ENCODE measurements around the gene KRTAP10-8. TPM values are rescaled to one million over a fixed set of nuclear protein-coding genes. Genes with fewer than 3 reads are reported as not detected.

KRTAP10-8 gene, protein sequence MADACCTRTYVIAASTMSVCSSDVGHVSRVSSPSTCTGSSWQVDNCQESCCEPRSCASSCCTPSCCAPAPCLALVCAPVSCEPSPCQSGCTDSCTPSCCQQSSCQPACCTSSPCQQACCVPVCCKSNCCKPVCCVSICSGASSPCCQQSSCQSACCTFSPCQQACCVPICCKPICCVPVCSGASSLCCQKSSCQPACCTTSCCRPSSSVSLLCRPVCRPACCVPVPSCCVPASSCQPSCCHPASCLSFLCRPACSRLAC
- not detected in 5 replicates for total RNA-seq (2022; extraction: Qiagen RNA extraction)

DNA sequence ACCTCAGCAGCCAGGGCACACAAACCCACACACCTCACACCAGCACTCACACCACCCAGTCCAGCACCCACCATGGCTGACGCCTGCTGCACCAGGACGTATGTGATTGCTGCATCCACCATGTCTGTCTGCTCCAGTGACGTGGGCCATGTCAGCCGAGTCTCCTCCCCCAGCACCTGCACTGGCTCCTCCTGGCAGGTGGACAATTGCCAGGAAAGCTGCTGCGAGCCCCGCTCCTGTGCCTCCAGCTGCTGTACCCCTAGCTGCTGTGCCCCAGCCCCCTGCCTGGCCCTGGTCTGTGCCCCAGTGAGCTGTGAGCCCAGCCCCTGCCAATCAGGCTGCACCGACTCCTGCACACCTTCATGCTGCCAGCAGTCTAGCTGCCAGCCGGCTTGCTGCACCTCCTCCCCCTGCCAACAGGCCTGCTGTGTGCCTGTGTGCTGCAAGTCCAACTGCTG is at the start of gene KRTAP10-8:
KRTAP10-8 (plus strand) TSS at position 51 of the 458 bp plus-strand sequence; CDS start at position 73, 22 bp downstream.

DNA sequence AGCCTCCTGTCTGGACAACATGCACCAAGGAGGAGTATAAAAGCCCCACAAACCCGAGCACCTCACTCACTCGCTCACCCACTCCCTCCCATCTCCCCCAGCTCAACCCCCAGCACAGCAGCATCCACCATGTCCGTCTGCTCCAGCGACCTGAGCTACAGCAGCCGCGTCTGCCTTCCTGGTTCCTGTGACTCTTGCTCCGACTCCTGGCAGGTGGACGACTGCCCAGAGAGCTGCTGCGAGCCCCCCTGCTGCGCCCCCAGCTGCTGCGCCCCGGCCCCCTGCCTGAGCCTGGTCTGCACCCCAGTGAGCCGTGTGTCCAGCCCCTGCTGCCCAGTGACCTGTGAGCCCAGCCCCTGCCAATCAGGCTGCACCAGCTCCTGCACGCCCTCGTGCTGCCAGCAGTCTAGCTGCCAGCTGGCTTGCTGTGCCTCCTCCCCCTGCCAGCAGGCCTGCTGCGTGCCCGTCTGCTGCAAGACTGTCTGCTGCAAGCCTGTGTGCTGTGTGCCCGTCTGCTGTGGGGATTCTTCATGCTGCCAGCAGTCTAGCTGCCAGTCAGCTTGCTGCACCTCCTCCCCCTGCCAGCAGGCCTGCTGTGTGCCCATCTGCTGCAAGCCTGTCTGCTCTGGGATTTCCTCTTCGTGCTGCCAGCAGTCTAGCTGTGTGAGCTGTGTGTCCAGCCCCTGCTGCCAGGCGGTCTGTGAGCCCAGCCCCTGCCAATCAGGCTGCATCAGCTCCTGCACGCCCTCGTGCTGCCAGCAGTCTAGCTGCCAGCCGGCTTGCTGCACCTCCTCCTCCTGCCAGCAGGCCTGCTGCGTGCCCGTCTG is 38.0 kb upstream of the KRTAP10-8 start, which contains the start of gene KRTAP10-4:
KRTAP10-4 (plus strand) TSS at position 100 of the 827 bp plus-strand sequence; CDS start at position 130, 30 bp downstream.

DNA sequence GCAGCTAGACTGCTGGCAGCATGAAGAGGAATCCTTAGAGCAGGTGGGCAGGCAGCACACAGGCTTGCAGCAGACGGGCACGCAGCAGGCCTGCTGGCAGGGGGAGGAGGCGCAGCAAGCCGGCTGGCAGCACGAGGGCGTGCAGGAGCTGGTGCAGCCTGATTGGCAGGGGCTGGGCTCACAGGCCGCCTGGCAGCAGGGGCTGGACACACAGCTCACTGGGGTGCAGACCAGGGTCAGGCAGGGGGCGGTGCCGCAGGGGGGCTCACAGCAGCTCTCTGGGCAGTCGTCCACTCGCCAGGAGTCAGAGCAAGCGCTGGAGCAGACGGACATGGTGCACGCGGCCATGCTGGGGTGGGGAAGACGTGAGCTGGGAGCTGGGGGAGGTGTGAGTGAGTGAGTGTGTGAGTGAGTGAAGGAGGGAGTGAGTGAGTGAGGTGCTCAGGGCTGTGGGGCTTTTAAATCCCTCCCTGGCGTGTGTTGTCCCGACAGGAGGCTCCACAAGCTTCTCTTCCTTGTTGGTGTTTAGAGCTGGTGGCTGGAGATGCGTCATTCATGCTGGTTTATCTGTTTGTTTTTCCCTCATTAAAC is 31.6 kb upstream of the KRTAP10-8 start, which contains the start of gene KRTAP10-5:
KRTAP10-5 (minus strand) TSS at position 374 of the 591 bp plus-strand sequence; CDS start at position 348, 26 bp downstream.

DNA sequence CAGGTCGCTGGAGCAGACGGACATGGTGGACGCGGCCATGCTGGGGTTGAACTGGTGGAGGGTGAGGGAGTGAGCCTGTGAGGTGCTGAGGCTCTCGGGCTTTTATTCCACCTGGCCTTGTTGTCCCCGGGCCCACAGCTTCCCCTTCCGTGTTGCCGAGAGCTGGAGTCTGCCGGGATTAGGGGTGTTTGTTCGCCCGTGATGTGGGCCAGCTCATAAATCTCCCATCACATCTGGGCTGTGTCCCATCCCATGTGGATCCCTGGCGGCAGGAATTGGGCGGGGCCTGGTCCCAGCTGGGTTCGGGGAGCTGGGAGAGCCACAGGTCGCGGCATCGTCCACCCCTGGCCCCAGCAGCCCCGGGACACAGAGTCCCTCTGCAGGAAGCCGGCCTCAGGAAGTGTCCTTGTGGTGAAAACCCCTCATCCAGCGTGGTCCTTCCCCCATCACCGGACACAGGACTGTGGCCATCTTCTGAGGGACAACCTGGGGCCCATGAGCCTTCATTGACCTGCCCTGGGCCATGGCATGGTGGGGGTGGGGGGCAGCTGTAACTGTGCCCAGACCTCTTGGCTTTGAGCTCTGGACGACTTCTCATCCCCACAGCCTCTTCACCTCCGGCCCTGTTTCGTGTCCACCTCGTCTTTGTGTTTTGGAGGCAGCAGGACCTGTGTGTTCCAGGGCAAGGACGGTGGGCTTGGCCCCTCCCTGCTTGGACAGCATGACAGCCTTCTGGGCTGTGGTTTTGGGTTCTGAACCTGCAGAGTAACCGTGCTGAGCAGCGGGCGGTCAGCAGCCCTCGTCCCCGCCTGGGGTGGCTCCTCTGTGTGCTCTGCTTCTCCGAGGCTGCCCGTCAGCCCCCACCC is 19.2 kb upstream of the KRTAP10-8 start, which contains the start of gene KRTAP10-6:
KRTAP10-6 (minus strand) TSS at position 60 of the 866 bp plus-strand sequence; CDS start at position 39, 21 bp downstream.

DNA sequence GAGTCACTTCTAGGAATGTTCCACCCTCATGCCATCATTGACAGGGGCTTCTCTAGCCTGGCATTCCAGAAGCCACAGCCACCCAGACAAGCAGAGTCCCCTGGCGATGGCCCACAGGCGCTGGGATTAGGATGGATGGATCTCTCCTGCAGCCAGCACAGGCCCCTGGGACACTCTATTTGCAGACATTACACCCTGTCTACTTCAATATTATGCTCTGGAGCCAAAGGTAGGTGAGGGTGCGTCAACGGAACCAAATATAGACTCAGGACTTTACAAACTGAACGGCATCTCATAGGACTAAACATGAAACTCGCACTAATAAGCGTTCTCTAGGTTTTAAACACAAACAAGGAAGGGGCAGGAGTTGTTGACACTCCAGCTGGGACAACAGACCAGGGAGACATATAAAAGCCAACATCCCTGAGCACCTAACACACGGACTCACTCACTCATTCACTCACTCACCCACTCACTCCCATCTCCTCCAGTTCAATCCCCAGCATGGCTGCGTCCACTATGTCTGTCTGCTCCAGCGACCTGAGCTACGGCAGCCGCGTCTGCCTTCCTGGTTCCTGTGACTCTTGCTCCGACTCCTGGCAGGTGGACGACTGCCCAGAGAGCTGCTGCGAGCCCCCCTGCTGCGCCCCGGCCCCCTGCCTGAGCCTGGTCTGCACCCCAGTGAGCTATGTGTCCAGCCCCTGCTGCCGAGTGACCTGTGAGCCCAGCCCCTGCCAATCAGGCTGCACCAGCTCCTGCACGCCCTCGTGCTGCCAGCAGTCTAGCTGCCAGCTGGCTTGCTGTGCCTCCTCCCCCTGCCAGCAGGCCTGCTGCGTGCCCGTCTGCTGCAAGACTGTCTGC is 11.5 kb upstream of the KRTAP10-8 start, which contains the start of gene KRTAP10-7:
KRTAP10-7 (plus strand) TSS at position 480 of the 861 bp plus-strand sequence; CDS start at position 505, 25 bp downstream.

DNA sequence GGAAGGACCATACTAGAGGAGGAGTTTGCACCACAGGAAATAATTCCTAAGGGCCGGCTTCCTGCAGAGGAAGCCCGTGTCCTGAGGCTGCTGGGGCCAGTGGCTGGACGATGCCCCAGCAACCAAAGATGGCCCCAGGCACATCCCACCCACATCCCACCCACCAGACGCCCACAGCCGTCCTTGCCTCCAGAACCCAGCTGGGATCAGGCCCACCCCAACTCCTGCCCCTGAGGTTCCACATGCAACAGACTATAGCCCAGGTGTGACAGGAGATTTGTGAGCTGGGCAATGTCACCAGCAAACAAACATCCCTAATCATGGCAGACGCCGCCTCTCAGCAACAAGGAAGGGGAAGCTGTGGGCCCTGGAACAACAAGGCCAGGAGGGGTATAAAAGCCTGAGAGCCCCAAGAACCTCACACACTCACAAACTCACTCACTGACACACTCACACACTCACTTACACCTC is 14.8 kb downstream of the KRTAP10-8 start, which contains the start of gene KRTAP10-9:
KRTAP10-9 (plus strand) TSS at position 421 of the 471 bp plus-strand sequence. CDS start 79 bp downstream, outside the sequence.

DNA sequence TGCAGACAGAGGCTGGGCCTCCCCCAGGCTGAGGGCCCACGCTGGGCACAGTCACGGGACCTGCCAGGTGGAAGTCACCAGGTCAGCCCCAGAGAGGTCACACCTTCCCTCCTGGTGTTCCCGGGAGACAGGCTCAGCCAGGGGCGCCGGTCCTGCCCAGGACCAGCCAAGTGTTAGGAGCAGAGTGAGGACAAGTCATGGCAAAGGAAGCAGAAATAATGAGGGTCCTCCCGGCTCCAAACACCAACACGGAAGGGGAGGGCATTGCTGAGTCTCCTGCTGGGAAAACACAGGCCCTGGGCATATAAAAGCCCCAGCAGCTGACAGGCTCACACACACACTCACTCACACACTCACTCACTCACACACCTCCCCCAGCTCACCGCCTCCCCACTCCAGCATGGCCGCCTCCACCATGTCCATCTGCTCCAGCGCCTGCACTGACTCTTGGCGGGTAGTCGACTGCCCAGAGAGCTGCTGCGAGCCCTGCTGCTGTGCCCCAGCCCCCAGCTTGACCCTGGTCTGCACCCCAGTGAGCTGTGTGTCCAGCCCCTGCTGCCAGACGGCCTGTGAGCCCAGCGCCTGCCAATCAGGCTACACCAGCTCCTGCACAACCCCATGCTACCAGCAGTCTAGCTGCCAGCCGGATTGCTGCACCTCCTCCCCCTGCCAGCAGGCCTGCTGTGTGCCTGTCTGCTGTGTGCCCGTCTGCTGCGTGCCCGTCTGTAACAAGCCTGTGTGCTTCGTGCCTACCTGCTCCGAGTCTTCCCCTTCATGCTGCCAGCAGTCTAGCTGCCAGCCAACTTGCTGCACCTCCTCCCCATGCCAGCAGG is 25.4 kb downstream of the KRTAP10-8 start, which contains the start of gene KRTAP10-10:
KRTAP10-10 (plus strand) TSS at position 339 of the 833 bp plus-strand sequence; CDS start at position 401, 62 bp downstream.

DNA sequence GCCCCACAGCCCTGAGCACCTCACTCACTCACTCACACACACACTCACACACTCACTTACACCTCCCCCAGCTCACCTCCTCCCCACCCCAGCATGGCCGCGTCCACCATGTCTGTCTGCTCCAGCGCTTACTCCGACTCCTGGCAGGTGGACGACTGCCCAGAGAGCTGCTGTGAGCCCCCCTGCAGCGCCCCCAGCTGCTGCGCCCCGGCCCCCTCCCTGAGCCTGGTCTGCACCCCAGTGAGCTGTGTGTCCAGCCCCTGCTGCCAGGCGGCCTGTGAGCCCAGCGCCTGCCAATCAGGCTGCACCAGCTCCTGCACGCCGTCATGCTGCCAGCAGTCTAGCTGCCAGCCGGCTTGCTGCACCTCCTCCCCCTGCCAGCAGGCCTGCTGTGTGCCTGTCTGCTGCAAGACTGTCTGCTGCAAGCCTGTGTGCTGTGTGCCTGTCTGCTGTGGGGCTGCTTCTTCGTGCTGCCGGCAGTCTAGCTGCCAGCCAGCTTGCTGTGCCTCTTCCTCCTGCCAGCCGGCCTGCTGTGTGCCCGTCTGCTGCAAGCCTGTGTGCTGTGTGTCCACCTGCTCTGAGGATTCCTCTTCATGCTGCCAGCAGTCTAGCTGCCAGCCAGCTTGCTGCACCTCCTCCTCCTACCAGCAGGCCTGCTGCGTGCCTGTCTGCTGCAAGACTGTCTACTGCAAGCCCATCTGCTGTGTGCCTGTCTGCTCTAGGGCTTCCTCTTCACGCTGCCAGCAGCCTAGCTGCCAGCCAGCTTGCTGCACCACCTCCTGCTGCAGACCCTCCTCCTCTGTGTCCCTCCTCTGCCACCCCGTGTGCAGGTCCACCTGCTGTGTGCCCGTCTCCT is 34.7 kb downstream of the KRTAP10-8 start, which contains the start of gene KRTAP10-11:
KRTAP10-11 (plus strand) TSS at position 49 of the 856 bp plus-strand sequence; CDS start at position 94, 45 bp downstream.

DNA sequence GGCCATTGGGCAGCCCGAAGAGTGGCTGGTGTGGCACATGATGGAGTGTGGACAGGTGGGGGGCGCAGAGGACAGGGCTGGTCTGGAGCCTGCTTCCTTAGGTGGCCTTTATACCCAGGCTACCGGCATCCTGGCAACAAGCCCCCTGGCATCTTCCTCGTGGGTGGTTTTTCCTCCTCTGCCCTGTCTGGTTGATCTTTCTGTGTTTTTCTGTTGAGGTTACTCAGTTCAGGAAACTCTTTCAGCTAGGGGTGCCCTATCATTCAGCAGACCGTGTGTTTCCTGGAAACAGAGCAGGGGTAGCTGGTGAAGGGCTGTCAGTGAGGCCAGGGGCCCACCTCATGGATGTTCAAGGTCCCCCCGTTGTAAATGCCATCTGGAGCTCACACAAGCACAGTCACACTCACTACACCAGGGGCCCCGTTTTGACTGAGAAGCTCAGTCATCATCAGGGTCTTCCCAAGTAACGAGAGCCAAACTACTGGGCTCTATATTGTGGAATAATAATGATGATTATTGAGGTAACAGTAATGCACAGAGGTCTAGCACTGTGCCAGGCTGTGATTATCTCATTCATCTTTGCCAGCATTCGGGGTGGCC is 42.8 kb downstream of the KRTAP10-8 start, which contains the start of gene KRTAP12-4:
KRTAP12-4 (minus strand) TSS at position 84 of the 600 bp plus-strand sequence; CDS start at position 39, 45 bp downstream.

DNA sequence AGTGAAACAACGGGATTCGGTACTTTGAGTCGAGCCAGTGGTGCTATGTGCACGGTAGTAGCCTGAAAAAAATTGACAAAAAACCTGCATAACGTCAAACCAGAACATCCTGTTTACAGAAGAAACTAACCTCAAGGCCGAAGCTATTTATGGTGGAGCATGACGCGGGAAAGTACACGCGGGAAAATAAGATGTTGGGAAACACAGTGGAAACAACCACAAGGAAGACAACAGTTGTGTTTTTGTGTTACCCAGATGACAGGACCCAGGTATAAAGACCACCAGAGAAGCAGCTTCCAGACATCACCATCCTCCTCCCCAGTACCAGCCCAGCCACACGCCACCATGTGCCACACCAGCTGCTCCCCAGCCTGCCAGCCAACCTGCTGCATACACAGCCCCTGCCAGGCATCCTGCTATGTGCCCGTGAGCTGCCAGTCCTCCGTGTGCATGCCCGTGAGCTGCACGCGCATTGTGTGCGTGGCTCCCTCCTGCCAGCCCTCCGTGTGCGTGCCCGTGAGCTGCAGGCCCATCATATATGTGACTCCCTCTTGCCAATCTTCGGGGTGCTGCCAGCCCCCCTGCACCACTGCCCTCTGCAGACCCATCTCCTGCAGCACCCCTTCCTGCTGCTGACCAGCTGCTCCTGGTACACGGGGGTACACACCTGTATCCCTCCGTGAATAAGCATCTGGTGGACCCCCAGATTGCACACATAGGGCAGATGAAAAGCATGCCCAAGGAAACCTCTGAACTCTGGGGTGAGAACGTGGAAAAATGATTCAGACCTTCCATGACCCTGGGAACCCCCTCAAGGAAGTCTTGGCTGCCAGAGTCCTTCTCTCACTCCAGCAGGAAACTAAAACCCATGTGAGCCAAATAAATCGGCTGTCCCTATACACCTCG is 46.0 kb downstream of the KRTAP10-8 start, which contains the start of gene KRTAP12-3:
KRTAP12-3 (plus strand) TSS at position 298 of the 906 bp plus-strand sequence; CDS start at position 346, 48 bp downstream.

Other genes with a start within 250 kb of the KRTAP10-8 start
- gene LRRC3, start 156.6 kb upstream of the KRTAP10-8 start, total RNA-seq (2022; extraction: Qiagen RNA extraction): 1.5 to 2.3 TPM (median 2.1 TPM) in 5 replicates
- gene KRTAP10-1, start 71.9 kb upstream of the KRTAP10-8 start, total RNA-seq (2022; extraction: Qiagen RNA extraction): not detected in 5 replicates
- not detected in 5 replicates for gene KRTAP10-2, start 60.6 kb upstream of the KRTAP10-8 start, total RNA-seq (2022; extraction: Qiagen RNA extraction)
- gene KRTAP10-3, start 53.3 kb upstream of the KRTAP10-8 start, total RNA-seq (2022; extraction: Qiagen RNA extraction): not detected in 5 replicates
- gene KRTAP10-4, start 38.4 kb upstream of the KRTAP10-8 start, total RNA-seq (2022; extraction: Qiagen RNA extraction): not detected in 5 replicates
- not detected in 5 replicates for gene KRTAP10-5, start 31.5 kb upstream of the KRTAP10-8 start, total RNA-seq (2022; extraction: Qiagen RNA extraction)
- gene KRTAP10-6, start 19.6 kb upstream of the KRTAP10-8 start, total RNA-seq (2022; extraction: Qiagen RNA extraction): not detected in 5 replicates
- not detected in 5 replicates for gene KRTAP10-7, start 11.5 kb upstream of the KRTAP10-8 start, total RNA-seq (2022; extraction: Qiagen RNA extraction)
- not detected in 5 replicates for gene KRTAP10-9, start 15.0 kb downstream of the KRTAP10-8 start, total RNA-seq (2022; extraction: Qiagen RNA extraction)
- gene KRTAP10-10, start 25.3 kb downstream of the KRTAP10-8 start, total RNA-seq (2022; extraction: Qiagen RNA extraction): not detected in 5 replicates
- gene KRTAP10-11, start 34.3 kb downstream of the KRTAP10-8 start, total RNA-seq (2022; extraction: Qiagen RNA extraction): not detected in 5 replicates
- not detected in 5 replicates for gene KRTAP12-4, start 42.6 kb downstream of the KRTAP10-8 start, total RNA-seq (2022; extraction: Qiagen RNA extraction)
- gene KRTAP12-3, start 45.9 kb downstream of the KRTAP10-8 start, total RNA-seq (2022; extraction: Qiagen RNA extraction): not detected in 5 replicates
- not detected in 5 replicates for gene KRTAP12-2, start 54.8 kb downstream of the KRTAP10-8 start, total RNA-seq (2022; extraction: Qiagen RNA extraction)
- gene KRTAP12-1, start 70.1 kb downstream of the KRTAP10-8 start, total RNA-seq (2022; extraction: Qiagen RNA extraction): not detected in 5 replicates
- gene KRTAP10-12, start 85.1 kb downstream of the KRTAP10-8 start, total RNA-seq (2022; extraction: Qiagen RNA extraction): not detected in 5 replicates
- gene TSPEAR, start 99.5 kb downstream of the KRTAP10-8 start, total RNA-seq (2022; extraction: Qiagen RNA extraction): not detected in 5 replicates
- gene UBE2G2, start 189.7 kb downstream of the KRTAP10-8 start, total RNA-seq (2022; extraction: Qiagen RNA extraction): 29.4 to 38.6 TPM (median 32.5 TPM) in 5 replicates
- gene SUMO3, start 206.0 kb downstream of the KRTAP10-8 start, total RNA-seq (2022; extraction: Qiagen RNA extraction): 58.7 to 71.6 TPM (median 69.0 TPM) in 5 replicates

All from A549 treated with Mapracorat at 1 μM for 4 hours (cell line).